Activated CD8-positive, alpha-beta memory T cell treated with anti-CD3 and anti-CD28 coated beads, Interleukin-2, amount 50 U/mL, for 24 hours (primary cell): ENCODE data around the gene THSD7A.

ENCODE experiments used
- DNase-seq: peaks from one replicate; pipeline ENCODE4 v3.0.0-alpha.2; 2020; ENCODE audit errors: extremely low read depth

Gene THSD7A

GRCh38 chr7:11751807-11752389 lies 80.1 kb downstream of the THSD7A start:
- DNase-seq, result no peak

- DNase-seq, result no peak
Observed at GRCh38 chr7:11751315-11751714, 80.7 kb downstream of the THSD7A start.

GRCh38 chr7:11750191-11750590 lies 81.8 kb downstream of the THSD7A start:
- no peak for DNase-seq

- DNase-seq, result no peak
Observed at GRCh38 chr7:11749629-11750028, 82.4 kb downstream of the THSD7A start.

GRCh38 chr7:11748884-11749283 lies 83.1 kb downstream of the THSD7A start:
- DNase-seq, result no peak

GRCh38 chr7:11747715-11748485 lies 84.1 kb downstream of the THSD7A start:
- DNase-seq, result no peak

GRCh38 chr7:11746591-11746990 lies 85.4 kb downstream of the THSD7A start:
- DNase-seq, result no peak

GRCh38 chr7:11743548-11743947 lies 88.5 kb downstream of the THSD7A start:
- DNase-seq, result no peak

- no peak for DNase-seq
Observed at GRCh38 chr7:11743016-11743415, 89.0 kb downstream of the THSD7A start.

GRCh38 chr7:11742496-11742895 lies 89.5 kb downstream of the THSD7A start:
- DNase-seq, result no peak

GRCh38 chr7:11737723-11738122 lies 94.3 kb downstream of the THSD7A start:
- DNase-seq, result no peak

GRCh38 chr7:11732207-11732606 lies 99.8 kb downstream of the THSD7A start:
- DNase-seq, result no peak

- DNase-seq, result no peak
Observed at GRCh38 chr7:11730725-11731124, 101.3 kb downstream of the THSD7A start.

GRCh38 chr7:11727864-11728263 lies 104.1 kb downstream of the THSD7A start:
- DNase-seq, result no peak

GRCh38 chr7:11726794-11727155 lies 105.2 kb downstream of the THSD7A start:
- no peak for DNase-seq

GRCh38 chr7:11726001-11726793 lies 105.8 kb downstream of the THSD7A start:
- DNase-seq, result no peak

- DNase-seq, result no peak
Observed at GRCh38 chr7:11716185-11716584, 115.8 kb downstream of the THSD7A start.

GRCh38 chr7:11714676-11715075 lies 117.3 kb downstream of the THSD7A start:
- no peak for DNase-seq

- no peak for DNase-seq
Observed at GRCh38 chr7:11714205-11714604, 117.8 kb downstream of the THSD7A start.

- DNase-seq, result no peak
Observed at GRCh38 chr7:11713352-11713751, 118.6 kb downstream of the THSD7A start.

GRCh38 chr7:11710377-11710776 lies 121.6 kb downstream of the THSD7A start:
- no peak for DNase-seq

GRCh38 chr7:11709196-11709595 lies 122.8 kb downstream of the THSD7A start:
- DNase-seq, result no peak
